Ovary (tissue), 9 donors: ENCODE data around the gene CASP6. TPM values are rescaled to one million over a fixed set of nuclear protein-coding genes. Genes with fewer than 3 reads are reported as not detected.

Experiments used
- DNase-seq, 5 donors: peaks; one replicate each; pipeline ENCODE4 v3.0.0-alpha.2; 2019 to 2020
- H3K27ac ChIP-seq, 2 donors: fragments of 200-600 bp; one replicate each; pipeline versions ENCODE4 v1.5.1 to v1.8.0; 2019 to 2022
- H3K27me3 ChIP-seq: fragments of 200-600 bp; one replicate; pipeline ENCODE4 v1.8.0; 2022
- H3K36me3 ChIP-seq: fragments of 200-600 bp; sonication (generic); one replicate; pipeline ENCODE4 v1.5.1; 2019
- H3K4me1 ChIP-seq: one replicate; pipeline ENCODE4 v1.8.1; 2013; ENCODE audit warnings: mild to moderate bottlenecking, moderate library complexity; ENCODE audit not compliant: insufficient read depth
- H3K4me3 ChIP-seq: fragments of 200-600 bp; sonication (generic); one replicate; pipeline ENCODE4 v1.5.1; 2017
- H3K9me3 ChIP-seq, 2 donors: fragments of 200-600 bp in 1 of 2; sonication (generic) in 1 of 2; one replicate each; pipeline versions ENCODE4 v1.5.1 to v1.8.1; 2013 to 2019; ENCODE audit warnings: mild to moderate bottlenecking in 1 of 2, moderate library complexity in 1 of 2
- EP300 ChIP-seq: sonication (generic); formaldehyde crosslinking; IDR thresholded peaks from one replicate; pipeline ENCODE4 v1.6.1; 2017; ENCODE audit warnings: antibody characterized with exemption
- POLR2A ChIP-seq: fragments of 450-650 bp; IDR thresholded peaks from one replicate; pipeline ENCODE4 v1.6.1; 2017; ENCODE audit warnings: antibody characterized with exemption, mild to moderate bottlenecking, moderate library complexity
- WGBS, 3 donors: extraction: QIAGEN DNeasy Blood & Tissue Kit in 1 of 3; methylation state at CpG; one replicate each; pipeline versions ENCODE4 v1.1.5 to v1.1.7; 2013 to 2017; 5-methylcytosine and 5-hydroxymethylcytosine counted together
- intact Hi-C, 4 donors: fragments of 100-400 bp; cut with DNase I; formaldehyde crosslinking; loops; one replicate each; pipeline versions ENCODE4 v1.11.0 to v1.15.1; 2022 to 2023
- polyA plus RNA-seq, 2 donors: library from polyadenylated mRNA; stranded (reverse); fragments of 200-250 nt in 1 of 2; fragments of 350-450 nt in 1 of 2; fragmentation: Illumina TruSeq in 1 of 2; extraction: RNeasy Lipid Tissue Mini Kit (QIAGEN cat#74804) in 1 of 2; gene quantifications; one replicate each; pipeline ENCODE4 v1.2.3, GENCODE V29; 2013 to 2014
- total RNA-seq, 7 donors: library from RNA; depleted of rRNA in 2 of 7; stranded (reverse); fragments of >200 nt in 2 of 7; fragmentation: NEBNext Ultra II Directional in 3 of 7; extraction: Animal tissue kit (Norgen Biotek cat#: 25700) in 3 of 7; gene quantifications; one replicate each; pipeline versions ENCODE4 v1.1.0 to v1.2.4, GENCODE V29; 2016 to 2023
- TF ChIP-seq, protein P1 (sequence below), 3 donors: fragments of 450-650 bp in 2 of 3; fragments of 200-600 bp in 1 of 3; IDR thresholded peaks; one replicate each; pipeline versions ENCODE4 v1.5.1 to v1.8.0; 2016 to 2022; ENCODE audit warnings: antibody characterized with exemption in 3 of 3, mild to moderate bottlenecking in 1 of 3
- donor health status: DM: no; HTN: no; CAD: no; lungs with moderate emphysema.
- donor health status: DM: no; HTN: no; CAD: no.
- donor health status: Bipolar disorder and iron deficiency.
- donor health status: DM: yes; HTN: yes; CAD: no.
- donor health status: DM: no; HTN: no; CAD: no.
- donor health status: DM: yes; HTN: yes; CAD: no.

The CASP6 gene
- total and polyA plus RNA-seq, 9 donors: 11.2 to 29.0 (median 13.4) TPM

- no peaks in the 10 kb centered on the region for H3K36me3 ChIP-seq
- no peaks in the 10 kb centered on the region for H3K9me3 ChIP-seq
- DNase-seq: no peak
- H3K4me1 ChIP-seq: no peaks in the 10 kb centered on the region
- 81 to 82% (median 81%) methylated on average over 7 of the region's 7 CpGs for WGBS, 3 donors
- H3K27me3 ChIP-seq: no peaks in the 10 kb centered on the region
- intact Hi-C loops: no loop called here
- no peak overlapping the region for H3K4me3 ChIP-seq
- H3K27ac ChIP-seq: no peak overlapping the region
- no peak for TF ChIP-seq POLR2A
- TF ChIP-seq, protein P1, sequence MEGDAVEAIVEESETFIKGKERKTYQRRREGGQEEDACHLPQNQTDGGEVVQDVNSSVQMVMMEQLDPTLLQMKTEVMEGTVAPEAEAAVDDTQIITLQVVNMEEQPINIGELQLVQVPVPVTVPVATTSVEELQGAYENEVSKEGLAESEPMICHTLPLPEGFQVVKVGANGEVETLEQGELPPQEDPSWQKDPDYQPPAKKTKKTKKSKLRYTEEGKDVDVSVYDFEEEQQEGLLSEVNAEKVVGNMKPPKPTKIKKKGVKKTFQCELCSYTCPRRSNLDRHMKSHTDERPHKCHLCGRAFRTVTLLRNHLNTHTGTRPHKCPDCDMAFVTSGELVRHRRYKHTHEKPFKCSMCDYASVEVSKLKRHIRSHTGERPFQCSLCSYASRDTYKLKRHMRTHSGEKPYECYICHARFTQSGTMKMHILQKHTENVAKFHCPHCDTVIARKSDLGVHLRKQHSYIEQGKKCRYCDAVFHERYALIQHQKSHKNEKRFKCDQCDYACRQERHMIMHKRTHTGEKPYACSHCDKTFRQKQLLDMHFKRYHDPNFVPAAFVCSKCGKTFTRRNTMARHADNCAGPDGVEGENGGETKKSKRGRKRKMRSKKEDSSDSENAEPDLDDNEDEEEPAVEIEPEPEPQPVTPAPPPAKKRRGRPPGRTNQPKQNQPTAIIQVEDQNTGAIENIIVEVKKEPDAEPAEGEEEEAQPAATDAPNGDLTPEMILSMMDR (IDR thresholded peaks at IDR 0.05): no peak
- no peak for TF ChIP-seq EP300
Observed at GRCh38 chr4:109749388-109750082, 46.3 kb upstream of the CASP6 start.

GRCh38 chr4:109748114-109748513 is 44.9 kb upstream of the CASP6 start:
- DNase-seq: no peak
- Histone ChIP-seq H3K9me3 (no peaks in the 10 kb centered on the region), H3K4me1 (no peaks in the 10 kb centered on the region), H3K36me3 (no peaks in the 10 kb centered on the region), H3K27ac (no peak overlapping the region), H3K27me3 (no peaks in the 10 kb centered on the region), H3K4me3 (no peak overlapping the region)
- intact Hi-C loops: no loop called here
- TF ChIP-seq EP300 (no peak), POLR2A (no peak)
- TF ChIP-seq, protein P1 (IDR thresholded peaks at IDR 0.05): no peak
- WGBS, 3 donors: 96 to 98% (median 98%) methylated on average over 1 of the region's 1 CpG

DNA sequence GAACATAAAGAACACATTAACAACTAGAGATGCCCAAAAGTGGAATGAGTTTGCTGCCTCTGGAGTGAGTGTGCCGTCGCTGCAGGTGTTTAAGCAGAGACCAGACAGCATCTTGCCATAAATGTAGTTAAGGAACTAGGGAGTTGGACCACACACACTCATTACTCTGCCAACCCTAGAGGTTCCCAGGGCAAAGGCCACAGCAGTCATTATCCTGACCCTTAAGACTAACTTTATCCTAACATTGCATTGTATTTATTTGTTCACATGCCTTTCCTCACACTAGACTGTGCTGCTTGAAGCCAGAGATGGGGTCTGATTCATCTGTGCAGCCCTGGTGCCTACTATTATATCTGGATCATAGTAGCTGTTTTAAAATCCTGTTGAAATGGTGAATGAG is 43.5 kb upstream of the CASP6 start:
- Histone ChIP-seq H3K36me3 (no peaks in the 10 kb centered on the region), H3K4me3 (no peak overlapping the region), H3K27ac (no peak overlapping the region), H3K27me3 (no peaks in the 10 kb centered on the region), H3K9me3 (no peaks in the 10 kb centered on the region), H3K4me1 (no peaks in the 10 kb centered on the region)
- intact Hi-C loops: no loop called here
- DNase-seq: no peak
- TF ChIP-seq, protein P1 (IDR thresholded peaks at IDR 0.05): no peak
- TF ChIP-seq EP300 (no peak), POLR2A (no peak)
- 81 to 88% (median 81%) methylated on average over 2 of the region's 2 CpGs for WGBS, 3 donors

DNA sequence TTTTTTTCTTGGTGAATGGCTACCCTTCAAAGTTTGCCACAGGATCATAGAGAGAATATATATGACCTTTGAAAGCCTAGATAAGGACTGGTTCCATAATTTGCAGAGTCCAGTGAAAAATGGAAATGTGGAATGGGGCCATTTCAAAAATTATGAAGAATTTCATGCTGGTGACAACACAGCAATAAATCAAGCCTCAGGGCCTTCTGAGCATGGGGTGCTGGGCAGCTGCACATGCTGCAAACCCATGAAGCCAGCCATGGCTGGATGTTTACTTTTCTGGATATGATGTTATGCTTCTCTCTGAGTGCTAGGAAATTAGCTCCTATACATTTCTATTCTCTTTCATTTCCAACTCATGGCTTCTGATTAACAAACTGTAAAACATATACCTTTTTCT is 42.6 kb upstream of the CASP6 start:
- H3K4me1 ChIP-seq: no peaks in the 10 kb centered on the region
- H3K36me3 ChIP-seq: no peaks in the 10 kb centered on the region
- intact Hi-C loops: no loop called here
- DNase-seq: no peak
- no peak for TF ChIP-seq POLR2A
- TF ChIP-seq, protein P1 (IDR thresholded peaks at IDR 0.05): no peak
- no peak for TF ChIP-seq EP300
- no peaks in the 10 kb centered on the region for H3K9me3 ChIP-seq
- H3K27me3 ChIP-seq: no peaks in the 10 kb centered on the region
- H3K27ac ChIP-seq: no peak overlapping the region
- no peak overlapping the region for H3K4me3 ChIP-seq
